MCF 10A (cell line): Measurements from ENCODE around the gene TMEM163. TPM values are rescaled to one million over a fixed set of nuclear protein-coding genes. Genes with fewer than 3 reads are reported as not detected.

Source experiments
- BruUV-seq: library from RNA; stranded (reverse); fragments of 400-500 nt; replicated peaks from 2 replicates; lab custom pipeline; 2021; lab: Mats Ljungman, UMichigan
- CTCF ChIA-PET: fragments of 300-600 bp; sonication (Branson Sonifier 250); formaldehyde crosslinking; extraction: SDS; loops from one replicate; lab custom pipeline; 2021; ENCODE audit warnings: antibody characterized with exemption, inconsistent platforms; lab: Yijun Ruan, JAX
- POLR2A ChIA-PET: fragments of 300-600, 350-650 bp; sonication (Branson Sonifier 250); formaldehyde crosslinking; extraction: SDS; loops from one replicate; lab custom pipeline; 2020; ENCODE audit warnings: antibody characterized with exemption, inconsistent platforms; lab: Yijun Ruan, JAX
- DNase-seq: peaks from one replicate; pipeline ENCODE4 v3.0.0-alpha.2; 2018; ENCODE audit not compliant: unreplicated experiment
- H3K27ac Mint-ChIP-seq: one replicate; pipeline ENCODE4 v1.8.0; 2022; ENCODE audit warnings: mild to moderate bottlenecking, low read depth, mixed read lengths; ENCODE audit not compliant: unreplicated experiment
- H3K27me3 Mint-ChIP-seq: one replicate; pipeline ENCODE4 v1.8.0; 2022; ENCODE audit warnings: mixed read lengths; ENCODE audit not compliant: insufficient read depth, unreplicated experiment
- H3K36me3 Mint-ChIP-seq: one replicate; pipeline ENCODE4 v1.8.0; 2022; ENCODE audit warnings: mild to moderate bottlenecking, moderate library complexity, mixed read lengths; ENCODE audit not compliant: insufficient read depth, unreplicated experiment
- H3K4me1 Mint-ChIP-seq: one replicate; pipeline ENCODE4 v1.8.0; 2022; ENCODE audit warnings: mixed read lengths; ENCODE audit not compliant: insufficient read depth, unreplicated experiment
- H3K4me3 Mint-ChIP-seq: one replicate; pipeline ENCODE4 v1.8.0; 2022; ENCODE audit warnings: mild to moderate bottlenecking, moderate library complexity, mixed read lengths; ENCODE audit not compliant: unreplicated experiment
- H3K9me3 Mint-ChIP-seq: one replicate; pipeline ENCODE4 v1.8.0; 2022; ENCODE audit warnings: mixed read lengths; ENCODE audit not compliant: unreplicated experiment
- intact Hi-C: fragments of 100-400 bp; cut with micrococcal nuclease; formaldehyde crosslinking; loops from 2 replicates; pipeline ENCODE4 v1.14.1; 2022
- total RNA-seq: library from RNA; stranded (reverse); gene quantifications from 2 replicates; pipeline ENCODE4 v1.2.3, GENCODE V29; 2022
- TF ChIP-seq, protein P1 (sequence below): fragments of 200-600 bp; IDR thresholded peaks from one replicate; pipeline ENCODE4 v1.8.0; 2022; ENCODE audit warnings: antibody characterized with exemption, mild to moderate bottlenecking; ENCODE audit not compliant: unreplicated experiment

The TMEM163 gene
- total RNA-seq, 1 experiment from 2014 or later, result not detected

DNA sequence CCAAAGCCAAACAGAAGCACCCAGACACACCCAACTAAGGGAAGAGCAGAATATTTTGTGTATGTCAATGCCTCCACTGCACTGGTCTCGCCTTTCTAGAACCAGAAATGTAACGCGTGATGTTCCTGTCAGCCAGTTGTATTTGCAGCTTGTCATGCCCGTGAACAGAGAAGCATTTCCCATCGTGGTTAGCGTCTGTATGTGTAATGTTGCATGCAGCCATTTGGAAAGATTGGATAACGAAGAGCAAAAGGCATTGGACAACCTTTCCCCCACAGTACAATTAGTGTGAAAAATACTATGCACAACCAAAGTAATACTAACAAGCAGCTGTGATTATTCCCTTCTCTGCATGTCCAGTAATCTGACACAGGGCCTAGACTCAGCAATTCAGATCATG lies 140.5 kb downstream of the TMEM163 start:
- H3K27ac Mint-ChIP-seq, result no peak overlapping the region
- no peaks in the 10 kb centered on the region for H3K4me1 Mint-ChIP-seq
- no TSS peak for BruUV-seq
- H3K27me3 Mint-ChIP-seq, result no peaks in the 10 kb centered on the region
- TF ChIP-seq, protein P1, sequence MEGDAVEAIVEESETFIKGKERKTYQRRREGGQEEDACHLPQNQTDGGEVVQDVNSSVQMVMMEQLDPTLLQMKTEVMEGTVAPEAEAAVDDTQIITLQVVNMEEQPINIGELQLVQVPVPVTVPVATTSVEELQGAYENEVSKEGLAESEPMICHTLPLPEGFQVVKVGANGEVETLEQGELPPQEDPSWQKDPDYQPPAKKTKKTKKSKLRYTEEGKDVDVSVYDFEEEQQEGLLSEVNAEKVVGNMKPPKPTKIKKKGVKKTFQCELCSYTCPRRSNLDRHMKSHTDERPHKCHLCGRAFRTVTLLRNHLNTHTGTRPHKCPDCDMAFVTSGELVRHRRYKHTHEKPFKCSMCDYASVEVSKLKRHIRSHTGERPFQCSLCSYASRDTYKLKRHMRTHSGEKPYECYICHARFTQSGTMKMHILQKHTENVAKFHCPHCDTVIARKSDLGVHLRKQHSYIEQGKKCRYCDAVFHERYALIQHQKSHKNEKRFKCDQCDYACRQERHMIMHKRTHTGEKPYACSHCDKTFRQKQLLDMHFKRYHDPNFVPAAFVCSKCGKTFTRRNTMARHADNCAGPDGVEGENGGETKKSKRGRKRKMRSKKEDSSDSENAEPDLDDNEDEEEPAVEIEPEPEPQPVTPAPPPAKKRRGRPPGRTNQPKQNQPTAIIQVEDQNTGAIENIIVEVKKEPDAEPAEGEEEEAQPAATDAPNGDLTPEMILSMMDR, result no peak
- intact Hi-C loops, result no loop called here
- no peaks in the 10 kb centered on the region for H3K36me3 Mint-ChIP-seq
- DNase-seq, result no peak
- CTCF ChIA-PET, result no interaction called here
- no peak overlapping the region for H3K4me3 Mint-ChIP-seq
- H3K9me3 Mint-ChIP-seq, result no peaks in the 10 kb centered on the region
- POLR2A ChIA-PET, result no interaction called here

DNA sequence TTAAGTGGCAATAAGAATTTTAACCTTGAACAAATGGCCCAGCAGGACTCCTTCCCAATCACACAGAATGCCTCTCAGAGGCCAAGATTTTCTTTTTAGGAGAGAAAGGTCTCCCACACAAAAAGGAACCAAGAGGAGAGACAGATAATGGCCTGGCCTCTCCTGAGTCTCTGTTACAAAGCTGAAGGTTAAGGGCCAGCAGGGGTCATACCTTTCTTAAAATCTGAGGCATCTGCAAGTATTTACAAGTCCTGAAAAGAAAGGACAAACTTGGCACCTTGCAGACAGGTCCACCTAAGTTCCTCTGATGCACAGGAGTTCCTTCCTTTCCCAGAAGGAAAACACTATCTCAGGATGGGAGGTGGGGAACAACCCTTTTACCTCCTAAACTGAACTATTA lies 142.3 kb downstream of the TMEM163 start:
- Mint-ChIP-seq H3K4me1 (no peaks in the 10 kb centered on the region), H3K9me3 (no peaks in the 10 kb centered on the region), H3K4me3 (no peak overlapping the region), H3K27me3 (no peaks in the 10 kb centered on the region), H3K27ac (no peak overlapping the region), H3K36me3 (no peaks in the 10 kb centered on the region)
- no TSS peak for BruUV-seq
- ChIA-PET CTCF (no interaction called here), POLR2A (no interaction called here)
- no peak for DNase-seq
- TF ChIP-seq, protein P1, result no peak
- intact Hi-C loops, result no loop called here

DNA sequence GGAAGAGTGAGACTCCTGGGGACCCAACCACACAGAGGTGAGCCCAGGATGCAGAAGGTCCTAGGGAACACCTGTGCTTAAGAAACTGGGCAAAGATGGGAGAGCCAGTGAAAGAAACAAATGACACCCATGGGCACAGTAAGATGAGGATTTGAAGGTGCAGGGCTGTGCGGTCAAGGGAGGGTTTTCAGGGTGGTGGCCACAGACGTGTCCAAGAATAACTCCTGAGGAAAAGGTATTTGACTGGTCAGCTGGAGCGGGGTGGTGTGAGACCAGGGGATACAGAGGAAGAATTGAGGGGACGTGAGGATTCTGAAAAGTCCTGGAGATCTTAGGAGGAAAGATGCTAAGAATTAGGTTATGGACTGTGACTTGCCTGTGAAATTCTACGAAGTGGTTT lies 142.9 kb downstream of the TMEM163 start:
- H3K4me3 Mint-ChIP-seq, result no peak overlapping the region
- no peak overlapping the region for H3K27ac Mint-ChIP-seq
- TF ChIP-seq, protein P1, result no peak
- no TSS peak for BruUV-seq
- no peaks in the 10 kb centered on the region for H3K9me3 Mint-ChIP-seq
- intact Hi-C loops, result no loop called here
- no peaks in the 10 kb centered on the region for H3K4me1 Mint-ChIP-seq
- POLR2A ChIA-PET, result no interaction called here
- no peak for DNase-seq
- no peaks in the 10 kb centered on the region for H3K27me3 Mint-ChIP-seq
- no peaks in the 10 kb centered on the region for H3K36me3 Mint-ChIP-seq
- CTCF ChIA-PET, result no interaction called here

DNA sequence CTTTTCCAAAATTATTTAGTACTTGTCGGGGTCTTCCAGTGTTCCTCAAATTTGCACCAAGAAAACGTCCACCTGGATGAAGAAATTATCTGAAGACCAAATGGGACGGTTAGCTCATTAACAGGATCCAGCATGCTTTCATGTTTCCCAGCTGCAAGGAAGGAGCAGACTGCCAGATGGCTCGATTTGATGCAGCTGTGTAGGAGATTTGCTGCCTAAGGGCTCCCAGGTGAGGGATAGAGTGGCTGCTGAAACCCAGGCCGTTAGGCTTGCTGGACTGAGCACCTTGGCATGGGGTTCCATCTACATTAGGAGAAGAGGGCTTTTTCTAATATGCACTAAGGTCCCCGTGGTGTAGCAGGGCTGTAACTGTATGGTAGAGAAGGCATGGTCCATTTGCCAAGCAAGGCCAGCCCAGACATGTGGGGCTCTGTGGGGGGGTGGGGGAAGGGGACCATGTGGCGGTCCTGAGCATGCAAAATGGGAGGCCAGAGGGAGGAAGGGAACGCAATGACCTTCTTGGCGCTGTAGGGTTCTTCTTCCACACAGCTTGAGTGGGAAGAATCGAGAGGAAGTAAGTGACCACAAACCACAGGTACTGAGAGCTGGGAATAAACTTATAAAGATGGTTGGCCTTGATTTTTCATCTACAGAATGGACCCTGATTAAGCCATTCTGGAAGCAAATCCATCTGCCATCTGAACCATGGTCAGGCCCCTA lies 144.0 kb downstream of the TMEM163 start:
- intact Hi-C loops, result no loop called here
- H3K27ac Mint-ChIP-seq, result no peak overlapping the region
- no peak for DNase-seq
- no TSS peak for BruUV-seq
- no peaks in the 10 kb centered on the region for H3K9me3 Mint-ChIP-seq
- no peaks in the 10 kb centered on the region for H3K4me1 Mint-ChIP-seq
- no peaks in the 10 kb centered on the region for H3K27me3 Mint-ChIP-seq
- POLR2A ChIA-PET, result no interaction called here
- H3K4me3 Mint-ChIP-seq, result no peak overlapping the region
- TF ChIP-seq, protein P1, result no peak
- H3K36me3 Mint-ChIP-seq, result no peaks in the 10 kb centered on the region
- CTCF ChIA-PET, result no interaction called here
